Erythroblast (primary cell): ENCODE data around the gene CAMKK1.

Experiments
- GATA1 ChIP-seq: IDR thresholded peaks from 2 replicates; pipeline ENCODE4 v1.6.1; 2011; ENCODE audit warnings: low read depth, mild to moderate bottlenecking, control low read depth, low read length, moderate library complexity
- POLR2A ChIP-seq: IDR thresholded peaks from 2 replicates; pipeline ENCODE4 v1.6.1; 2011; ENCODE audit warnings: mild to moderate bottlenecking, low read length

GRCh38 chr17:3860939-3861700, 31.7 kb downstream of the CAMKK1 start:
- TF ChIP-seq POLR2A (no peak), GATA1 (no peak)
